8988T (cell line): ENCODE measurements around the gene POLA1.
"Not testable (repeated sequence)": the region's sequence is repeated elsewhere in the genome, so short reads cannot be mapped to it uniquely, and the experiment has no call there.

Experiments used
- DNase-seq: peaks from one replicate; pipeline ENCODE4 v3.0.0; 2011

Gene POLA1

DNA sequence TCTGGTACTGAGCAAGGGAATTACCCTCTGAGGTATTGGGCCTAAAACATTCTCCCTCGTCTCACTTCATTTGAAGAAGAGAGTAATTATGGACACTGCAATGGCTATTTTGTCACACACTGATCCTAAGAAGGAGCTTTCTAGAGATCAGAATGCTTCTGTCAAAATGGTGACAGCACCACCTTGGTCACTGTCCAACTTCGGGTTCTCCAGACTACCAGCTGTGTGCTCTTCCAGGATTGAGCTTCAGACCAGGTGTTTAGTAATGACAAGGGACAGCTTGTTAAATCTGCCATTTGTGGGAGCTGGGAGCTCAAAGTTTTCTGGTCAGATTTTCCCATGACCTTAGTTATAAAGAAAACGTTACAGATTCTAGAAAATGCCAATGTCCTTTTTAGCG lies 105.4 kb downstream of the POLA1 start:
- no peak for DNase-seq

DNA sequence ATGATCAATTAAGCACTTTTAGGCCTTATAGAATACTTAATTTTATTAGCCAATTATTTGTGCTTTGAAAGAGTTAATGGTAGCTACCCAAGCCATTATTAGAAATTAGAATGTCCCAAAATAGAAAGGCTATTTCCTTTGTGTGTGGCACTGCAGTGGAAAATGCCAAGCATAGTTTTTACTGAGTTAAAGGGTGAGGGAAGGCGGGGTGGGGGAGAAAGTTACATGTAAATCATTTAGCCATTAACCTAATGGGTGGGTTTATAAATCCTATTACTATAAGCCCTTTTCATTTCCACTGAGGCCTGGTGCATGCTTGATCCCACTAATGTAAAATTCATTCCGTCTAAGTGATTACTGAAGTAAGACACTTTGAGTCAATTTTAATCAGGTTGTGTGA lies 105.8 kb downstream of the POLA1 start:
- no peak for DNase-seq

DNA sequence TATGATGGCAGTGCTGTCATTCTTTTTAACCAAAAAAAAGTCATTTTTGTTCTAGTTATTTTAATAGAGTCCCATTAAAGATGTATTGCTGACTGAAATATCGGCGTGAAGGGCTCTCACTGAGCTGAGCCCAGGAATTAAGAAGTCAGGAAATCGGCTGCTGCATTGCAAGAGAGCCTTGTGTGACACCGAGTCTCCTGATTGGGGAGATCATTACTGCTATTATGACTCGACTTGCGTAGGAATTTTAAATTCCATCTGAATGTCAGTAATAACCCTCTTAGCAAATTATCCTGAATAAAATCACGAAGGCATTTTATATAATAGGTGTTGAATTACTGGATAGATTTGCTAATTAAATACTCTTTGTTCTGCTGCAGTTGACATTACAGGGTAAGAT lies 111.5 kb downstream of the POLA1 start:
- DNase-seq = no peak

DNA sequence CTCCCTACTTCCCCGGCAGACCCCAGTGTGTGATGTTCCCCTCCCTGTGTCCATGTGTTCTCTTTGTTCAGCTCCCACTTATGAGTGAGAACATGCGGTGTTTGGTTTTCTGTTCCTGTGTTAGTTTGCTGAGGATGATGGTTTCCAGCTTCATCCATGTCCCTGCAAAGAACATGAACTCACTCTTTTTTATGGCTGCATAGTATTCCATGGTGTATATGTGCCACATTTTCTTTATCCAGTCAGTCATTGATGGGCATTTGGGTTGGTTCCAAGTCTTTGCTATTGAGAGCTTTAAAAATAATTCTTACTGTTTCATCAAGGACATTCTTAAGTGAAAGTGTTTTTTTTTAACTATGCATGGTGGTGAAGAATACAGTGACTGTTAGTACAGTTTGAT lies 126.1 kb downstream of the POLA1 start:
- not testable (repeated sequence) for DNase-seq

DNA sequence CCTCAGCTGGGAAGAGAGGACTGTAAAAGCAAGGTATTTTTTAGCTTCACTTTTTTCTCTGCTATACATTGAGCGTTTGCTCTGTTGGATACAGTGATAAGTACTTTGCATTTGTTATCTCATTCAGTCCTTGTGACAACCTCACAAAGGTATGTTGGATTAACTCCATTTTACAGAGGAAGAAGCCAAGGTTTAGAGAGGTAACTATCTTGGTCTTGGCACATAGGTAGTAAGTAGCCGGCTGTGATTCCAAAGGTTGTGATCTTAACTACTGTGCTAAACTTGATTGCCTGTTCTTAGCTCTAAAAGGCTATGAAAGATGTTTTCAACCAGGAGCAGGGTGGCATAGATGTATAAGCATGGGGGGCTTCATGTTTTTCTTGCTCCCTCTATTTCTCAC lies 134.4 kb downstream of the POLA1 start:
- DNase-seq = no peak

DNA sequence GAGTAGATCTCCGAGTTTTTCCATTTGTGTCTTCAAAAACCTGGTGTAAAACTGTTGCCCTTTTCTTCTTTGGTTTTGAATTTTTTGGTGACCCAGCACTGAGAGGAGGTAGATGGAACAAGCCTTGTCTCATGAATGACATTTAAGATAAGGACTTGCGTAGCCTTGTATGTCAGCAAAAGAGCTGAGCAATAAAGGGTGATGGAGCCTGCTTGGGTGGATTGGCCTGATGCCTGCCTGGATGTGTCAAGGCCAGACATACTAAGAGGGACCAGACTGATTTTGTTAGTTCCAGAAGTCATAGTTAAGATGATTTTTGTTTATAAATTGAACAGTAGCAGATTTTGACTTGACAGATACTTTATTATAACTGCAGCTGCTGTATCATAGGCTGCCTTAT lies 134.9 kb downstream of the POLA1 start:
- DNase-seq = no peak

DNA sequence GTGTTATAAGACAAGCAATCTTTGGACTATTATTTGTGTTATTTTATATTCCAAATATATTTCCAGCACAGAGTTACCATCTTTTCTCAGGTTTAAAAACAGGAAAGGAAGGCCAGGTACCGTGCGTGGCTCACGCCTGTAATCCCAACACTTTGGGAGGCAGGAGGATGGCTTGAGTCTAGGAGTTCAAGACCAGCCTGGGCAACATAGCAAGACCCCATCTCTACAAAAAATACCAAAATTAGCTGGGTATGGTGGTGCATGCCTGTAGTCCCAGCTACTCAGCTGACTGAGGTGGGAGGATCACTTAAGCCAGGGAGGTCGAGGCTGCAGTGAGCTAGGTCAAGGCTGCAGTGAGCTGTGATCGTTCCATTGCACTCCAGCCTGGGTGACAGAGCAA lies 140.0 kb downstream of the POLA1 start:
- DNase-seq = no peak

DNA sequence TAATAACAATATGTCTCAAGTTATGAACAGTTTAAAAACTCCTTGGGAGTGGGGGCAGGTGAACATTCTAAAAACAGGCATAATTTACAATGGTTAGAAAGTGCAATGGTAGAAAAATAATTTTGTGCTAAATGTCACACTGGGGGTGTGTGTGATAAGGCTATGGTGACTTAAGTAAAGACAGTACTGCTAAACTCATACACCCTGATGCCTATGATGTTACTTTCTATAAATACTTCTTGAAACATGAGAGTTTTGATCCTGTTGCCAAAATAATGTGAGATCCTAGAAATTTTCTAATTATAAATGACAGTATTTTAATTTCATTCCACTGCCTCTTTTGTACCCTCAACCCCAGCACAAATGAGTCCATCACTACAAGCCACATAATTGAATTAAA lies 144.2 kb downstream of the POLA1 start:
- DNase-seq = no peak

DNA sequence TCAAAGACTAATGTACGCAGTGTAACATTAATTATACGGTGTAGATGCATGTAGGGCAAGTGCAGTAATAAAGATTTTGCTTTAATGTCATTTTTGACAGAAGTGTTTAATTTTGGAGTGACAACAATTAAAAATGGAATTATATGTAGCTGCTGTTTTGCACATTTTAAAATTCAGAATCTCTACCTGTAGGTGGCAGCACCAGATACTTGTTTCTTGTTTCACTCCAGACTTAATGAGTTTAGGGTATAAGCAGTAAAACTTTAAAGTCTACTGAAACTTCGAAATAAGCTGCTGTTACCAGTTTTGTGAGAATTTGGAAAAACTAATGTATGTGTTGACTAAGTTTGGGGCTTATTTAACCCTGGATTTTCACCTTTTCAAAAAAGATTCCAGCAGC lies 144.9 kb downstream of the POLA1 start:
- DNase-seq = no peak

DNA sequence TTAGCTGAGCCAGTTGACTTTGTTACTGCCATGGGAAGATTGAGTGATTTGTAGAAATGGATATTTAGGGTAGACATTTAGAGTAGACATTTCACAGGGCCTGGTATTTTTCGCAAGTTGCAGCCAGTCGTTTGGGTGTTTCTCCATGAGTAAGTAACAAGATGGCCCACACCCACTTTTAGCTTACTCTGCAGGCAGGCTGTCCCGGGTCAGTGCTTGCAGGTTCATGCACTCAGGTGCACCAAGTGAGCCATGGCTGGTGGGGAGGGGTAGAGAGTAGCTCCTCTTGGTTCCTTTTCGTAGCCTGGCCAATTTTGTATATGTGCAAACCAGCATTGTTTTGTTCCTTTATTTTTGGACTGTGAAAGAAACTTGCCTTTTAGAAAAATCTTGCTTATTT lies 145.6 kb downstream of the POLA1 start:
- no peak for DNase-seq

DNA sequence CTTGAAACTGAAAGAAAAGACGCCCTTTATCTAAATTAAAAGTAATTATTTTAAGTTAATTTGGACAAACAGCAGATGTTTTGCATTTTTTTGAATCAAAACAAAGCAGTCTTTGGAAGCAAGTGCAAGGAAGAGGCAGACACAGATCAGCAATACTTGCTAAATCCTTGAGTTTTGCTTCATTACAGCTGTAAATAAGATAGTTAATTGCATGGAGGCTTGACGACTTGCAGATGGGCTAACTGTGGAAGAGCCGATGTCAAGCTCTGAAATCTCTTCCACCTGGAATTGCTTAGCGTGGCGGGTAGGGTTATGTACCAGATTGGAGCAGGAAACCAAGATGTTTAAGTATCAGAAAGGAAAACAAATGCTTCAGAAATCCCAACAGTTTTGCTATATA lies 148.8 kb downstream of the POLA1 start:
- no peak for DNase-seq

DNA sequence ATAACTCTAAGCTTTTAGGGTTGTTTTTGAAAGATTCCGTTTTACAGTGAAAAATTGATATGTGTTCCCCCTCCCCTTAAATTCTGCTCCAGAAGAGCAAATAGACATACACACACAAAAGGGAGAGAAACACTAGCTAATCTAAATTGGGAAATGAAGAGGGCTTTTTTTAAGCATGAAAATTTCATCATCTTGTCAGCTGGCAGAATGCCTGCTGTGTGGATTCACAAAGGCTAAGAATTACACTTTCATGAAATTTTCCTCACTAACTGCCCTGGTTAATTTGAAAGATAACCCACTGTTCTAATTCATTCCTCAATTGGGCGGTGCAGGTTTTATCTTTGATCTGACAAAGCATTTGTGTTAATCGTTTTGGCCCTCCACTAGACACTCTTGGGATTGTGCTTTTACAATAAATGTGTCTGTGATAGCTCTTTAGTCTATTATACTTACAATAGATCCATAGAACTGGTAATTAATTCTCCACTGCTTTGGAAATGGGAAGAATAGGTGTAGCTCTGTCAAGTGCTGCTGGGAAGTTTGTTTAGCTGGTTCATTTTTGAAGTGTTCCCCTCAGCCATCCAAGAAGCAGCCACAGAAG lies 152.9 kb downstream of the POLA1 start:
- no peak for DNase-seq

DNA sequence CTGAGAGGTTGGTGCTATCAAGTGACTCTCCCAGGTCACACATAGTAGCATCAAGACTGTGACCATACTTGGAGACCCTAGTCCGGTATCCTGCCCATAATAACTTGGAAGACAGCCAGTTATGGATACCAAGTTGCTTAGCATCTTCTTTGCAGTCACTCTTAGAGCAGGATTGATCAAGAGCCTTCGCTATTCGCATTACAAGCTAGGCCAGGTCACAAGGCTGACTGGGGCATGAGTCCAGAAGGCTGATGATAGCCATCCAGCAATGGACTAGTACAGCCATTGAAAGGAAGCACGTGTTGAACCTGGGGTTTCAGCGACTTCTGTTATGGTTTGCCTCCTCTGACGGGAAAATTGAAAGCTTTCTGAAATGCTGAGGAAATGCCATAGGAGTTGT lies 157.6 kb downstream of the POLA1 start:
- no peak for DNase-seq

DNA sequence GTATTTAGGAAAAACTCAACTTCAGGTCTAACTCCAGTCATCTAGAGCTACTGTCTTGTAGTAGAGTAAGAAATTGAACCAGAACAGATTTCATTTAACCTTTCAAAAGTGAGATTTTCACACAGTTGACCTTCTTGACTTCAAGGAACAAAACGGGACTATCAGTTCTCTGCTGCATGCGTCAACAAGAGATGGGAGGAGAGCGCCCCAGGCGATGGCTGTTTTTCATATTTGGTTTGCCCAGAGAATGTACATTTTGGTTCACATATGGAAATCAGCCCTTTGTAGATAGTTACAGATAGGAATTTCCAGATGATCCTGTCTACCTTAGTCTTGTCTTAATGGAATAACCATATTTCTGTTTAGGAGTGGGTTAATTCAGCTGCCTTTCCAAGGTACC lies 158.1 kb downstream of the POLA1 start:
- DNase-seq = no peak

DNA sequence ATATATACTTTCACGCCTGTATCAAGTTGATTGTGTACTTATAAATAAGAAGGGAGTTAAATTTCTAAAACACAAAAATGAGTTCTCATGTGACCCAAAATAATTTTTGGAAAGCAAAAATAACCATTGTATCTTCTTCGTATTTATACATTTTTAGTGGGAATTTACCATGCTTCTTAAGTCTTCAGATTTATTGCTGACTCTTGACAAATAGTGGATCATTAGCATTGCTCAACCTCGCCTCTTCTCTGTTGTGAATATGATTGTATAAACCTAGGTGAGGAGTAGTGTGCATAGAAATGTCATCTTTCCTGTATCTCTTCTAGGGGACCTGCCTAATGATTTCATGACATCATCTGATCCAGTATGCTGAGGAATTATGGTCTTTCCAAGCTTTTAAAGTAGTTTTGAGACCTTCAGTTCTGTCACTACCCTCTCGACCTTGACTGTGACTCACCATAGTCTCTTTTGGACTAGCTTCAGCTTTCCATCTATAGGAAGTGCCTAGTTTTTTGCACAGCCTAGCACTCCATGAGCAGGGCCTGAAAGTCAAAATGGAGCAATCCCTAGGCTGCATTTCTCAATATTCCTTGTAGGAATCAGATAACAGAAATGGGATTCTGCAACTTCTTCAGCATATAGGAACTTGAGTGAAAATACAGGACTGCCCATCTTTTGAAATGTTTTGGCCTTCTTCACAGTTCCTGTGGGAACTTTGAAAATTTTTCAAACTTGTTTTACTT lies 164.5 kb downstream of the POLA1 start:
- DNase-seq = no peak

DNA sequence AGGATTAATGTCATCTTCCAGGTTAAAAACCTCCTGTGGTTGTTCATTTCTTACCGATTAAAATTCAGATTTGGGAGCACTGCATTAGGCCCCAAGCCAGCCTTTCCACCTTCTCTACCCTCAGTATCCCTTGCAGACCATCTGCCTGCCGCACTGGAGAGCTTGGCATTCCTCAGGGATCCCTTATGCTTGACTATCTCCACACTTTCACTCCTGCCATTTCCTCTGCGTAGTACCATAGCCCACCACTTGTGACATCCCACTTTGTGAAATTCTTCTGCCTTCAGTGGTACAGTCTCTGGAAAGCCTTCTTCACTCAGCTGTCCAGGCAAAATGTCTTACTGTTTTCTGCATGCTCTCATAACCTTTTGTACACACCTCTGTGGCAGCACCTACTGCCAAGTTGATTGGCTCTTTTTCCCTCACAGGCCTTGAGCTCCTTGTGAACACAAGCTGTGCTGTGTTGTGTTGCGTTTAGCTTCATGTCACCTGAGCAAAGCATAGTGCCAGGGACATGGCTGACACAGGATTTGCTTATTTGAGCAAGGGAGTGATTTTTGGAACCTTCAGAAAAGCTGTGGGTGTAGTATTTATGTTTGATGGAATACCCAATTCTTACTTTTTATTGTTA lies 165.6 kb downstream of the POLA1 start:
- no peak for DNase-seq

DNA sequence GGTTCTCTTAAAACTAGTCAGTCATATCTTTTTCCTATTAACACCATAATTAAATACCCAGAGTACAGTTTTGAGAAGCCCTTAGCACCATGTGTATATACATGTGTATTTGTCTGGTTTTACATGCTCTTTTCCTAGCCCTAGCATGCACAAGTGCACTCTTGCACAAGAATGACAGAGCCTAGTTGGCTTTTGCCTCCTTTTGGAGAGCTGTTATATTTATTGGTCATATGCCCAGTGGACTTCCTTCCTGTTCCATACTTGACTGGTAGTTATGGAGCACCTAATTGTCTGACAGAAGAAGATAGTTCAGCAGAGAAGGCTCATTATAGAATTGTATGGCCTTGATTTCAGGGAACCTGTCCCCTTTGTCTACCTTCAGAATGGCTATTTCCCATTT lies 166.4 kb downstream of the POLA1 start:
- DNase-seq = no peak

DNA sequence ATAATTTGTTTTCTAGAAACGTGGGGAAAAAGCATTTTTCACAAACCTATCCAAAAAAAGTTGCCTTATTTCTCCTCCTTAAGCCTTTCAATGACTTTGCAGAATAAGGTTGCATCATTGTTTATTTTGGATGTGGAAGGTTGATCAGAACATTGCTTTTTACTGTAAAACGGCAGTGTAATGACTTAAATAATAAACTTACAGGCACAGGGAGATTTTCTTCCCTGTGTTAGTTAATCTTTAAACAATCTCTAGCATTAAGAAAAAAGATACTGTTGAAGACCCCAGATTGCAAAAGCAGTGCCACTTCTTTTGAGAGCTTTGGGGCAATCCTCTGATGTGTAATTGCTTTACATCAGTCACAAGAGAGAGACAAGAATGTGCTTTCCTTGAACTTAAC lies 168.6 kb downstream of the POLA1 start:
- DNase-seq = no peak

DNA sequence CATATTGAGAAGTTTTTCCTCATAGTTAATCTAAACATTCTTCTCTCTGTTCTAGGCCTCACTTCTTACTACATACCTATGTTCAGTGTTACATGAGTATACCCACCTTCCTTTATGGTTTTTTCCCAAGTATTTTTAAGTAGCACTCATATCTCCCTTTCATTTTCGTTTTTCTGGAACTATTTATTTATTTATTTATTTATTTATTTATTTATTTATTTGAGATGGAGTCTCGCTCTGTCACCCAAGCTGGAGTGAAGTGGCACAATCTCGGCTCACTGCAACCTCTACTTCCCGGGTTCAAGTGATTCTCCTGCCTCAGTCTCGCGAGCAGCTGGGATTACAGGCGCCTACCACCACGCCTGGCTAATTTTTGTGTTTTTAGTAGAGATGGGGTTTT lies 170.1 kb downstream of the POLA1 start:
- not testable (repeated sequence) for DNase-seq

DNA sequence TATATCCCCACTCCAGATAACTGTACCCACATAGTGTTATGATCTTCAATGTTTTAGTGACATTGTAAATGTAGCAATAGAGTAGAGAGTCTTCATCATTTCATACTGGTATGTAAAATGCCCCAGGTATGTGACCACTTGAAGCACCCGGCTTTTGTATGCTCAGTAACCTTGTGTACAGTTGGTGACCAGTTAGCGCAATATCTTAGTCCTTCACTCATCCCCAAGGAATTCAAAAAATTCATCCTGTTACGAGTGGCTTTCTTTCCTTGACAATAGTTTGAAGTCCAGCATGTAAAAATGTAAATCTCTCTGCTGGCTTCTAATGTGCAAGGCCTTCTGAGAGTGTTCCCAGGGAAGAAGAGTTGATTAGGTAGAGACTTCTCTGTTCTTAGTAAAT lies 176.4 kb downstream of the POLA1 start:
- no peak for DNase-seq

DNA sequence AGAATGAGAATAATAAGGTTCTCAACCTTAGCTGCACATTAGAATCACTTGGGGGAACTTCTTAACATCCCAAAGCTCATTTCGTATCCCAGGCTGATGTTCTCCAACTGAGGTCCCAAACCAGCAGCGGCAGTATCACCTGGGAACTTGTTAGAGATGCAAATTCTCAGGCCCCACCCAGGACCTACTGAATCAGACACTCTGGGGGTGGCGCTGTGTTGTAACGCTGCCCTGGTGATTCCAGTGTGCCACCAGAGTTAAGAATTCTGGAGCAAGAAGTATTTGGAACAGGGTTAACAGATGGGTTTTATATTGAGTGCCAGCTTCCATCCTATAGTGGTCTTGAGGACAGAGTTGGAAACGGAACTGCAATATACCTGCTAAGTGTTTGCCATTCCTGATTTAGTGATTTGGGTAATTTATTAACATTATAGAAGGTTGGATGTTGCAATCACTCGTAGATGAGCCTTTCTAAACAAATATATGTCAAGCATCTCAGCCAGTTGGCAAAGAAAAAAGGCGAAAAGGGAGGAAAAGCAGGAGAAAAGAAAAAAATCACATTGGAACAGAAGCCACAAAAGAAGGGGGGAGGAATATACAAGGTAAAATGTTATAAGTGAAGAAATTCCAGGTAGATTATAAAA lies 181.0 kb downstream of the POLA1 start:
- DNase-seq = no peak

DNA sequence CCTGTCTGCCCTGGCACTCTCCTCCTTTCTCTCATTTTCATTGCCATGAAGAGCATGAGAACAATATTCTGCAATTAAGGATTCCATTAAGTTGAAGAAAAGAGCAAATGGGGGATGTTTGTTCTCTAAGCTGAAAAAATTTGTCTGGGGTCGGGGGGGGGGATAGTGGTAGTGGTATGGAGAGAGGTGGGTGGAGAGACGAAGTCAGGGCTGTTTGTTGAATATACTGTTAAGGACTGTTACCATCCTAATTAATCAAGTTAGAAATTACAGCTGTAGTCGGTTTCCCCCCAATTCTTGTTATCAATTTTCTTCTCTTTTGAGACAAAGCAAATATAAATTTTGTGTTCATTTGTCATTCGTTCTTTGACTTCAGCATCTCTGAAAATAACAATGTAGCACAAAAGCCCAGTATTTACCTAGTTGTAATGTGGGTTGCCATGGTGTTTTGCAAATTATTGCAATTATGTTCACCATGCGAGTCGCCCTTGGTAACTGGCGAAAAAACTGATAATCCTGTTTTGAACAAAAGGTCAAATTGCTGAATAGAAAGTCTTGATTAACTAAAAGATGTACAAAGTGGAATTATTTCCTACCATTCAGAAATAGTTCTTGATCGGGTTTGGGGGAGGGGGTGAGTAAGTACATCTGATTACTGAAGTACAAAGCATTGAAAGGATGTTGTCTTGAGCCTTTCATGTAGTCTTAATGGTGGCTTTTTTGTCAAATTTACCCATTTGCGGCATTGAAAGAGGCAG lies 183.0 kb downstream of the POLA1 start:
- no peak for DNase-seq

DNA sequence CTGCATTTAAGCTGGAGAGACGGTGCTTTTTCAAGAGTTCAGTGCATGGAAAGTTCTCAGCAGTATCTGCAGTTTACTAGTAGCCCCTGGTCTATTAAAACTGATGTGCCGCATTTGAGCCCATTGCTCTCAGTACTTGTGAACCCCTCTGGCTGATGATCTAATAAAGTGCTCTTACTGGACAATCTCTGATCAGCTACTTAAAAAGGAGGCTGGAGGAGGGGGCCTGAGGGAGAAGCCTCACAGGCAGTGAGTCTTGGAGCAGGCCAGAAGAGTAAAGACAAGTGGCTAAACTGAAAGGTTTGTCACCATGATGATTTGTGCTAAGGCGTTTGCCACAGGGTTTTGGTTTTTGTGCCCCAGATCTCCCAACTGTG lies 183.6 kb downstream of the POLA1 start:
- no peak for DNase-seq
